Upper lobe of left lung (tissue), 6 donors: Measurements from ENCODE around the gene ZFR. TPM values are rescaled to one million over a fixed set of nuclear protein-coding genes. Genes with fewer than 3 reads are reported as not detected.

Experiments
- ATAC-seq, 2 donors: fragments of 200-7000 bp; cut with Tn5 transposase; one replicate each; pipeline ENCODE4 v1.9.1; 2022; ENCODE audit warnings: mild to moderate bottlenecking in 2 of 2, moderate library complexity in 2 of 2; ENCODE audit not compliant: low FRiP score in 2 of 2
- DNase-seq, 2 donors: peaks; one replicate each; pipeline ENCODE4 v3.0.0-alpha.2; 2019 to 2020
- H3K27ac ChIP-seq, 4 donors: fragments of 200-600 bp; sonication (generic); one replicate each; pipeline ENCODE4 v1.5.1; 2016 to 2019
- H3K27me3 ChIP-seq, 4 donors: fragments of 200-600 bp; sonication (generic); one replicate each; pipeline ENCODE4 v1.5.1; 2017 to 2019
- H3K36me3 ChIP-seq, 4 donors: fragments of 200-600 bp; sonication (generic); one replicate each; pipeline ENCODE4 v1.5.1; 2016 to 2019
- H3K4me1 ChIP-seq, 4 donors: fragments of 200-600 bp; sonication (generic); one replicate each; pipeline ENCODE4 v1.5.1; 2018 to 2019
- H3K4me3 ChIP-seq, 4 donors: fragments of 200-600 bp; sonication (generic); one replicate each; pipeline ENCODE4 v1.5.1; 2017 to 2019; ENCODE audit warnings: mild to moderate bottlenecking in 2 of 4, moderate library complexity in 1 of 4
- H3K9me3 ChIP-seq, 4 donors: fragments of 200-600 bp; sonication (generic); one replicate each; pipeline ENCODE4 v1.5.1; 2018 to 2019
- EP300 ChIP-seq, 4 donors: sonication (generic); formaldehyde crosslinking; IDR thresholded peaks; one replicate each; pipeline ENCODE4 v1.5.1; 2017; ENCODE audit warnings: antibody characterized with exemption in 4 of 4, control low read depth in 2 of 4
- POLR2A ChIP-seq, 4 donors: fragments of 450-650 bp; IDR thresholded peaks; one replicate each; pipeline ENCODE4 v1.5.1; 2016 to 2017; ENCODE audit warnings: antibody characterized with exemption in 4 of 4, mild to moderate bottlenecking in 2 of 4
- POLR2AphosphoS5 ChIP-seq, 2 donors: sonication (generic); formaldehyde crosslinking; IDR thresholded peaks; one replicate each; pipeline ENCODE4 v1.5.1; 2017; ENCODE audit warnings: antibody characterized with exemption in 2 of 2
- WGBS, 2 donors: methylation state at CpG; one replicate each; pipeline ENCODE4 v1.1.5; 2017 to 2018; 5-methylcytosine and 5-hydroxymethylcytosine counted together
- small RNA-seq, 4 donors: library from RNA; depleted of rRNA; stranded (forward); fragments of <200 nt; gene quantifications; one replicate each; pipeline ENCODE3, GENCODE V24; 2016
- total RNA-seq, 6 donors: library from RNA; depleted of rRNA in 4 of 6; stranded (reverse); fragments of >200 nt in 4 of 6; gene quantifications; one replicate each; pipeline versions ENCODE4 v1.1.0 to v1.2.1, GENCODE V29; 2016 to 2021
- TF ChIP-seq, protein P1 (sequence below), 6 experiments: fragments of 450-650 bp in 4 of 6; fragments of 200-600 bp in 2 of 6; sonication (generic) in 2 of 6; IDR thresholded peaks; one replicate each; pipeline ENCODE4 v1.5.1; 2016 to 2019; ENCODE audit warnings: antibody characterized with exemption in 6 of 6
- donor health status: DM: no; HTN: no; CAD: no; lungs with moderate emphysema.
- donor health status: DM: no; HTN: yes; CAD: no; lungs with severe emphysema.

Gene ZFR
- total RNA-seq, 6 donors from 2014 or later = 33.8 to 85.1 (median 50.2) TPM

DNA sequence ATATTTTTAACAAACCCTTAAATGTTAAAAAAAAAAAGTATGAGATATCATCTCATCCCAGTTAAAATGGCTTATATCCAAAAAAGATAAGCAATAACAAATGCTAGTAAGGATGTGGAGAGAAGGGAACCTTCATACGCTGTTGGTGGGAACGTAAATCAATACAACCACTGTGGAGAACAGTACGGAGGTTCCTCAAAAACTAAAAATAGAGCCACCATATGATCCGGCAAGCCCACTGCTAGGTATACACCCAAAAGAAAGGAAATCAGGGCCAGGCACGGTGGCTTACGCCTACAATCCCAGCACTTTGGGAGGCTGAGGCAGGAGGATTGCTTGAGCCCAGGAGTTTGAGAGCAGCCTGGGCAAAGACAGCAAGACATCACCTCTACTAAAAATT, 134.8 kb downstream of the ZFR start:
- 66 to 71% methylated on average over 6 of the region's 6 CpGs for WGBS, 2 donors
- Histone ChIP-seq H3K36me3 (no peaks in the 10 kb centered on the region), H3K27me3 (no peaks in the 10 kb centered on the region), H3K4me1 (peaks cover 40 to 81% (median 50%) of the 10 kb centered on the region in 4 donors), H3K9me3 (no peaks in the 10 kb centered on the region), H3K4me3 (no peak overlapping the region), H3K27ac (no peak overlapping the region)
- TF ChIP-seq EP300 (IDR thresholded peaks at IDR 0.05) (no peak), POLR2AphosphoS5 (IDR thresholded peaks at IDR 0.05) (no peak), POLR2A (IDR thresholded peaks at IDR 0.05) (no peak)
- TF ChIP-seq, protein P1, sequence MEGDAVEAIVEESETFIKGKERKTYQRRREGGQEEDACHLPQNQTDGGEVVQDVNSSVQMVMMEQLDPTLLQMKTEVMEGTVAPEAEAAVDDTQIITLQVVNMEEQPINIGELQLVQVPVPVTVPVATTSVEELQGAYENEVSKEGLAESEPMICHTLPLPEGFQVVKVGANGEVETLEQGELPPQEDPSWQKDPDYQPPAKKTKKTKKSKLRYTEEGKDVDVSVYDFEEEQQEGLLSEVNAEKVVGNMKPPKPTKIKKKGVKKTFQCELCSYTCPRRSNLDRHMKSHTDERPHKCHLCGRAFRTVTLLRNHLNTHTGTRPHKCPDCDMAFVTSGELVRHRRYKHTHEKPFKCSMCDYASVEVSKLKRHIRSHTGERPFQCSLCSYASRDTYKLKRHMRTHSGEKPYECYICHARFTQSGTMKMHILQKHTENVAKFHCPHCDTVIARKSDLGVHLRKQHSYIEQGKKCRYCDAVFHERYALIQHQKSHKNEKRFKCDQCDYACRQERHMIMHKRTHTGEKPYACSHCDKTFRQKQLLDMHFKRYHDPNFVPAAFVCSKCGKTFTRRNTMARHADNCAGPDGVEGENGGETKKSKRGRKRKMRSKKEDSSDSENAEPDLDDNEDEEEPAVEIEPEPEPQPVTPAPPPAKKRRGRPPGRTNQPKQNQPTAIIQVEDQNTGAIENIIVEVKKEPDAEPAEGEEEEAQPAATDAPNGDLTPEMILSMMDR (IDR thresholded peaks at IDR 0.05) = no peak
- no peak for DNase-seq
- no peak for ATAC-seq

DNA sequence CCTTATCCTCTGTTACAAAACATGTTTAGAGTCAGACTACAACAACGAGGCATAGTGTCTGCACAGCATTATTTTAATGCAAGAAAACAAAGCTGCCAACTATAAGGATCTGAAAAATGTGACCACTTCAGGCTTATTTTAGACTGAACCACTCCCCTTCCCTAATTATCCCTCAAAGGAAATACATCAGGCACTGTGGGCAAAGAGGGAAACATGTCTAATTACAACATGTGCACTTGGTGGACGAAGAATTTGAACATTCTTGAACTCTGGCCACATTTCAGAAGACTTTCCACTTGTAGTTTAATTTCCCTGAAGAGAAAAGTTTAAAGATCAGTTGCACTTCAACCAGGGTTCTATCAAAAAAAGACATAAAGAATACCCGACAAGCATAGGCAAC, 135.6 kb downstream of the ZFR start:
- H3K4me1 ChIP-seq = peaks cover 44 to 81% (median 50%) of the 10 kb centered on the region in 4 donors
- WGBS, 2 donors = 23 to 31% methylated on average over 3 of the region's 3 CpGs
- no peak for ATAC-seq
- no peaks in the 10 kb centered on the region for H3K9me3 ChIP-seq
- H3K4me3 ChIP-seq = no peak overlapping the region
- DNase-seq = no peak
- no peaks in the 10 kb centered on the region for H3K27me3 ChIP-seq
- TF ChIP-seq EP300 (IDR thresholded peaks at IDR 0.05) (peak in 1 of 4 donors; percentile 37), POLR2A (IDR thresholded peaks at IDR 0.05) (no peak)
- no peaks in the 10 kb centered on the region for H3K36me3 ChIP-seq
- H3K27ac ChIP-seq = peak overlapping the region; percentile 24 to 64 (median 56)

DNA sequence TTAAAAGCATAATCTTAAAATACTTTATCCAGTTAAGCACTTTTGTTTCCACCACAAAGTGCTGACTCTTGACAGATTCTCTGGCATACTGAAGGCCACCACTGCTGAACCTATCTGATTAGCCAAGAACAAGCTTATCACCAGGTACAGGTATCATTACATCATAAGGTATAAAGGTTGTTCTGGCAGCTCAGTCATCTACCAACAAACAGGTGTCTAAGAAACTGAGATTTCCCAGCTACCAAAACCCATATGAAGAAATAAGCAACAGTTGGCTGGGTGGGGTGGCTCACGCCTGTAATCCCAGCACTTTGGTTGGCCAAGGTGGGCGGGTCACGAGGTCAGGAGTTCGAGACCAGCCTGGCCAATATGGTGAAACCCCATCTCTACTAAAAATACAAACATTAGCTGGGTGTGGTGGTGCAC, 136.8 kb downstream of the ZFR start:
- Histone ChIP-seq H3K4me3 (no peak overlapping the region), H3K9me3 (no peaks in the 10 kb centered on the region), H3K4me1 (peaks cover 47 to 83% (median 54%) of the 10 kb centered on the region in 4 donors), H3K36me3 (no peaks in the 10 kb centered on the region), H3K27ac (peak overlapping the region in 2 of 4 donors; percentile 62 to 64), H3K27me3 (no peaks in the 10 kb centered on the region)
- no peak for DNase-seq
- ATAC-seq = no peak
- TF ChIP-seq POLR2AphosphoS5 (IDR thresholded peaks at IDR 0.05) (no peak), POLR2A (IDR thresholded peaks at IDR 0.05) (no peak), EP300 (IDR thresholded peaks at IDR 0.05) (no peak)
- TF ChIP-seq, protein P1 (IDR thresholded peaks at IDR 0.05) = no peak
- WGBS, 2 donors = 86 to 94% methylated on average over 4 of the region's 4 CpGs

DNA sequence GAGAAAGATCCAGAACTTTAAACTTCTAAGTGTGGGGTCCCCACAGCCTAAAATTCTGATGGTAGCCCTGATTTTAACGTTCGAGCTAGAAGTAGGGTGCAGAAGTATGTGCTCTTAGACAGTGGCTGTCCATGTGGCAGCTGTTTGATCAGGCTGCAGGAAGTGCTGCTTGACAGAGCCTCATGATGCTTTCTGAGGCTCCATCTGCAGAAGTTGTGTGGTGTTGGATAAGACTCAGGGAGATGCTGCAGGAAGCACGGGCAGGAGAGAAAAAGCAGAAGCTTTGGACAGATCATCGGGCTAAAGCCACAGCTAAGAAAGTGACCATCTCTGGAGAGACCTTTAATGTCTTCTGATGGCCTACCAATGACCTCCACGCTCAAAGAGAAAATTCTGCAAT, 139.9 kb downstream of the ZFR start:
- ATAC-seq (no peak), DNase-seq (no peak)
- no peak overlapping the region for H3K27ac ChIP-seq
- no peaks in the 10 kb centered on the region for H3K27me3 ChIP-seq
- H3K9me3 ChIP-seq = no peaks in the 10 kb centered on the region
- 57 to 63% methylated on average over 5 of the region's 5 CpGs for WGBS, 2 donors
- TF ChIP-seq POLR2A (IDR thresholded peaks at IDR 0.05) (no peak), POLR2AphosphoS5 (IDR thresholded peaks at IDR 0.05) (no peak), EP300 (IDR thresholded peaks at IDR 0.05) (no peak)
- TF ChIP-seq, protein P1 (IDR thresholded peaks at IDR 0.05) = no peak
- H3K4me1 ChIP-seq = peaks cover 27 to 76% (median 41%) of the 10 kb centered on the region in 4 donors
- peaks cover 0 to 4% (median 0%) of the 10 kb centered on the region in 4 donors for H3K36me3 ChIP-seq
- no peak overlapping the region for H3K4me3 ChIP-seq

Small RNA genes lying within 50 kb of the gene (small RNA-seq; reads per million reads assigned to genes)
- gene MIR579 = 0 to 0.57 (median 0.17) reads per million in 4 donors
- gene RNU6-378P = 0 reads per million in 4 donors

Other genes starting within 250 kb of the ZFR start
- gene MTMR12, start 131.8 kb downstream of the ZFR start, total RNA-seq = 10 to 100 TPM; 27.2 to 50.8 (median 35.5) TPM
- 100 to 1,000 TPM in 3 of 6 donors, 10 to 100 TPM in 3; 28.3 to 170 (median 95.6) TPM for gene SUB1, start 140.8 kb upstream of the ZFR start, total RNA-seq